Stimulated activated CD4-positive, alpha-beta T cell treated with anti-CD3 and anti-CD28 coated beads, Interleukin-12 subunit alpha, Interleukin-12 subunit beta, amount 100 ng/mL, for 24 hours (primary cell): ENCODE data around the gene CDK1.
A peak's percentile ranks its signal among the peaks of the same experiment; 100 is the strongest.
"Not testable (repeated sequence)": the region's sequence is repeated elsewhere in the genome, so short reads cannot be mapped to it uniquely, and the experiment has no call there.

ENCODE experiments used
- DNase-seq, 2 experiments: peaks; one replicate each; pipeline ENCODE4 v3.0.0-alpha.2; 2020; ENCODE audit warnings: low read depth in 2 of 2

CDK1 gene

GRCh38 chr10:60816628-60817397, 38.5 kb downstream of the CDK1 start:
- peak in 1 of 2 experiments; percentile 5 for DNase-seq

DNA sequence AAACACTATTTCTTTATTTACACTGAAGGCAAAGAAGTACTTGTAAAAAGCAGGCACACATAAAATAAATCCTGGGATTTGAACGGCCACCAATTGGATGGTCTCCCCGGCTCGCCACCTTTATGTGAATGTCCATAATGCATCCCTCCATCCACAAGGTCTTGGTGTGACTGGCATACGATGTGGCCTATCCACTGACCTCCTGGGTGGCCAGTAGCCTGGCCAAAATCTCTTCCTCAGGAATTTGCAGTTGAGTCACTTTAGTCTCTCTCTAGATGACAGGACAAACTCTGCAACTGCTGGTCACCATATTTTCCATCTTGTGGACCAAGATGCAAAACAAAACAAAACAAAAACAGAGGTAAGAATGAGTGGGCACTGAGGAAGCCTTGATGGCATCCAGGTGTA, 39.1 kb downstream of the CDK1 start:
- no peak for DNase-seq

- DNase-seq: no peak
These were observed 40.0 kb downstream of the CDK1 start for GRCh38 chr10:60818134-60818770.

DNA sequence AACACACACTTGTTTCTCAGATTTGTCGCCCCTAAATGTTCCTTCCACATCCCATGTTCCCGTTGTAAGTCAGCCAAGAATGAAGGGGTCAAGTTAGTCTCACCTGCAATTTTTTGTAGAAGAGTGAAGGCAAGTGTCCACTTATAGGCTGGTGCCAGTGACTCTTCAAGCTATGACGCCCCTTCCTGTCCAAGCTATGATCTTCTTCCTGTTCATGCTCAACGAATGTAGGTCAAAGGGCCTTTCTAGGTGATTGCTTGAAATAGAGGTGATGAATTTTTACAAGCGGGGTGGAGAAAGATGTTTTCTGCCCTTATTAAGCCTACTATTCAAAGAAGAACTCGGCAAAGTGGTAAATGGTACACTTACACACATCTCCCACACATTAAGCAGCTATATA, 41.0 kb downstream of the CDK1 start:
- DNase-seq: no peak

DNA sequence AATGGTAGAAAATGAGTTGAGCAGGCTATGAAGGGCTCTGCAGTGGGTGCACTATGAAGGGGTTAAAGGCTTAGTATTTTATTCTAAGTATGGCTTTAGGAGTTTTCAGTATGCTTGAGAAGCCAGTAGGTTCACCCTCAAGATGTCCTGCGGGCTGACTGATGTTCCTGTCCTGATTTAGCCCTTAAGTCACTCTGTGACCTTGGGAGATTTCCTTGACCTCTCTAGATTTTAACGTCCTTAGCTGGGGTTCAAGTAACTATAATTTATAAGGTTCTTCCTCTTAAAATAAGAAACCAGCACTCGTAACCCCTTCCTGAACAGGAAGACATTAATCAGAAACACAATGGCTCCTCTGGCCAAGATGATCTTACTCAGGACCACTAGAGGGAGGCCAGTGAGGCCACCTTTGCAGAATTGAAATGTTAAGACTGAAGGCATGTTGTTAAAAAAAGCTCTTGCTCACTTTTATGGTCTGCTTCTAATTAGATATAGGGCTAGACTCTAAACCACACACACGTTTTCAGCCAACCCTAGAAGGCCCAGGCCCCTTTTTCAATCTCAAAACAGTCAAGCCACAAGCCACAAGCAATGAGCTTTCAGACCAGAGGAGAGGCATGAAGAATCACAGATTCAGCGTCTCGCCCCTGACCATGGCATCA, 41.9 kb downstream of the CDK1 start:
- no peak for DNase-seq

- DNase-seq: no peak
These were observed 43.4 kb downstream of the CDK1 start for GRCh38 chr10:60821656-60822055.

DNA sequence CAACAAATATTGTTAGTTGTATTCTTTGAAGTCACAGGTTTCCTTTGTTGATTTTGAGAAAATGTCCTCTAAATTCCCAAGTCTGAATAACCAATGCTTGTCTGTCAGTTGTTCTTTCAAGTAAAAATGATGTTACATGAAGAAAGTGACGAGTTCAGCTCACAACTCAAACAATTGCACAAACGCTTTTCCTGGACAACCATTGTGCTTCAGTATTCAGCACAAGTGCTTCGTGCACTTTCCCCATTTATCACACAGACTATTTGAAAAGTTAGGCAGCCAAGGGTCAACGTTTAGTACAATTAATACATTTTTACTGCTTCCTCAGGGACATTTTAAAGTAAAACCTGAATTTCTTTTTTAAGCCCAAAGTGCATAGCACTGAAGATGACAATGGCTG, 44.5 kb downstream of the CDK1 start:
- DNase-seq: no peak

DNA sequence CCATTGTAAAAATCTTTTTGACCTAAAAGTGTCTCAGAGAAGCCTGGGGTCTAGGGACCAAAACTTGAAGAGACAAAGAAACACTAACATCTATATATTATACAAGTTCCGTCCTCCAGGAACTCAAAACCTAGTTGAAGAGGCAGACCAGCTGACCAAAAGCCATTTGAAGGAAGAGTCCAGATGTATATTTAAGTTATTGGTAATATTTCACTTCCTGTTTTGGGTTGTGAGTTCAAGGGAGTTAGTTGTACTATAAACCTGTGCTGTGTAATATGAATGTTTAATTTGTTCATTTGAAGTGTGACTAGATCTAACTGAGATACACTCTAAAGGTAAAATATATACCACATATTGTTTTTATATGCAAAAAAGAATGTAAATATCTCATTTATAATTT, 45.0 kb downstream of the CDK1 start:
- no peak for DNase-seq

DNA sequence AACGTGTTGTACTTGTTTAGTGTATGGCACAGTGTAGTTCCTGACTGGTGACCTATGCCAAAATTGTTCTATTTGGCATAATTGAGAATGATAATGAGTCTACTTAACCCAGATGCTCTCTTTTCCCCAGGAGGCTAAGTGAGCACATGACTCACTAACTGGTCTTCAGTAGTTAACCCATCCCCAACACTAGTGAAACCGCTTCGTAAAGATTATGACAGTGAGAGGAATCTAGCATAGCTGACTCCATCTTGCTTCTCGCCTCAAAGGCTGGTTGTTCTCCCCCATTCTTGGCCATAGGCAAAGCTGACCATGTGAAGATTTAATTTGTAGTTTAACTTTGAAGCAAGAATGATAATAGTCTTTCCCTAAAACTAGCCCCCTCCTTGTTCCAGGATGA, 47.2 kb downstream of the CDK1 start:
- DNase-seq: no peak

DNA sequence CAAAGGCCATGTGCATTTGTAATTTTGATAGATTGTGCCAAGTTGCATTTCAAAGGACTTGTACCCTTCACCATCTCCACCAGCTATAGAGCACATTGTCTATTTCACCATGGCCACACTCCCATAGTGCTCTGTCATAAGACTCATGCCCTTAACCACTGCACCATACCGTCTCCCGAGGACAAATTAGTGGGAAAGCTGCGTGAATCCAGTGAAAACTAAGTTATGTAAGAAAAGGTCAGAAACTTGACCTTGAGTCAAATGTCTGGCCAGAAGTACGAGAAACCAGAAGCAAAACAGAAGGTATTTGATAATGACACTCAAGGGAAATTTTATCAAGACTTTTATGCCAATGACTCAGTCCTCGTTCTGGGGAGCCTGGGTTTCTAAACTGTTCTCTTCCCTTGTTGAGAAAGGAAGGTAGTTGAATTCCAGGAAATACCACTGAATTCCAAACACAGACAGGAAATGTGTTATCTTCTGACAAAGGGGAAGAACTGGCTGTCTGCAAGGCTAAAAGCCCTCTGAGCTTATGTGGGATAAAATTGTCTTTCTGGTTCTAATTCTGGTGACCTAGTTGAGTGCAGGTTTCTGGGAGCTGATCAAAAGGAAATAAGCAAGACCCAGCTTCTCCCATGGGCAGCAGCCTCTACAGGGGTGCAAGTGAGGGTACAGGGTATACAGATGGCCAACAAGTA, 49.7 kb downstream of the CDK1 start:
- no peak for DNase-seq

GRCh38 chr10:60828489-60828852, 50.2 kb downstream of the CDK1 start:
- DNase-seq: no peak

DNA sequence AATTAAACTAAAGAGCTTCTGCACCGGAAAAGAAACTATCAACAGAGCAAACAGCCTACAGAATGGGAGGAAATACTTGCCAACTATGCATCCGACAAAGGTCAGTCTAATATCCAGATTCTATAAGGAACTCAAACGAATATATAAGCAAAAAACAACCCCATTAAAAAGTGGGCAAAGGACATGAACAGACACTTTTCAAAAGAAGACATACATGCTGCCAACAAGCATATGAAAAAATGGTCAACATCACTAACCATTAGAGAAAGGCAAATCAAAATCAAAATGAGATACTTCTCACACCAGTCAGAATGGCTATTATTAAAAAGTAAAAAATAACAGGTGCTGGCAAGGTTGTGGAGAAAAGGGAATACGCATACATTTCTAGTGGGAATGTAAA, 53.9 kb downstream of the CDK1 start:
- not testable (repeated sequence) for DNase-seq

GRCh38 chr10:60834401-60834800, 56.1 kb downstream of the CDK1 start:
- no peak for DNase-seq

- no peak for DNase-seq
These were observed 56.8 kb downstream of the CDK1 start for GRCh38 chr10:60835049-60835448.

DNA sequence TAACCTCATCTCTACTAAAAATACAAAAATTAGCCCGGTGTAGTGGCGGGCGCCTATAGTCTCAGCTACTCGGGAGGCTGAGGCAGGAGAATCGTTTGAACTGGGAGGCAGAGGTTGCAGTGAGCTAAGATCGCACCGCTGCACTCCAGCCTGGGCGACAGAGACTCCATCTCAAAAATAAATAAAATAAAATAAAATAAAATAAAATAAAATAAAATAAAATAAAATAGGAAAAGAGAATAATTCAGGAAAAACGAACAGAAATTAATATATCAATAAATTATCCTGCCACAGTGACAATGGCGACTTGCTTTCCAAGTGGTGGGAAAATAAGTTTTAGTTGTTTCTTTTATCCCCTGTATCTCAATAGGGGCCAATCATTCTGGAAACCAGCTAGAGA, 62.9 kb downstream of the CDK1 start:
- not testable (repeated sequence) for DNase-seq

- no peak for DNase-seq
These were observed 64.4 kb downstream of the CDK1 start for GRCh38 chr10:60842694-60843093.
